ENCODE results near the gene ZFP14. TPM values are rescaled to one million over a fixed set of nuclear protein-coding genes. Genes with fewer than 3 reads are reported as not detected.

Gene ZFP14
- polyA plus RNA-seq (2013, experiment 1 of 2) = 3.5 TPM
- 4.1 TPM for polyA plus RNA-seq (2013, experiment 2 of 2)

GRCh38 chr19:36378625-36379509 lies at the start of gene ZFP14:
Gene ZFP14 (minus strand): TSS chr19:36379201. CDS start chr19:36367892, 11,309 bp downstream.
- Histone ChIP-seq H3K4me1 (ENCODE audit: insufficient read depth, low read length) (0 out of 2 replicates have a peak, but pooled peaks cover 6% of the 10 kb centered on the region), H3K27me3 (ENCODE audit: insufficient read depth, low read length) (no peaks in the 10 kb centered on the region), H3K27ac (ENCODE audit: low read depth, low read length) (peak within 1 kb of the TSS; percentile 61; the same call in 1 of the 2 replicates), H3K4me3 (ENCODE audit: low read length) (peak within 1 kb of the TSS; percentile 90), H3K9ac (ENCODE audit: low read depth, low read length) (peak within 1 kb of the TSS; percentile 75), H3K36me3 (ENCODE audit: insufficient read depth, low read length) (no peaks in the 10 kb centered on the region), H3K9me3 (ENCODE audit: insufficient read depth, low read depth, low read length) (no peaks in the 10 kb centered on the region)
- 5% methylated on average over 69 of the region's 69 CpGs for WGBS

- 0 out of 2 replicates have a peak, but pooled peaks cover 3% of the 10 kb centered on the region for H3K9me3 ChIP-seq (ENCODE audit: insufficient read depth, low read depth, low read length)
Measured at GRCh38 chr19:36423925-36424324, 44.9 kb upstream of the ZFP14 start.

GRCh38 chr19:36421749-36422481 lies 42.9 kb upstream of the ZFP14 start:
- Histone ChIP-seq H3K9ac (ENCODE audit: low read depth, low read length) (peak overlapping the region; percentile 48), H3K4me1 (ENCODE audit: insufficient read depth, low read length) (peaks cover 9% of the 10 kb centered on the region; the same call in 1 of the 2 replicates), H3K9me3 (ENCODE audit: insufficient read depth, low read depth, low read length) (0 out of 2 replicates have a peak, but pooled peaks cover 3% of the 10 kb centered on the region), H3K27ac (ENCODE audit: low read depth, low read length) (no peak overlapping the region), H3K4me3 (ENCODE audit: low read length) (peak overlapping the region; percentile 62), H3K36me3 (ENCODE audit: insufficient read depth, low read length) (no peaks in the 10 kb centered on the region), H3K27me3 (ENCODE audit: insufficient read depth, low read length) (peaks cover 40% of the 10 kb centered on the region)
- WGBS = 72% methylated on average over 33 of the region's 33 CpGs

More at GRCh38 chr19:36423925-36424324, 44.9 kb upstream of the ZFP14 start:
- peaks cover 2% of the 10 kb centered on the region; the same call in 1 of the 2 replicates for H3K4me1 ChIP-seq (ENCODE audit: insufficient read depth, low read length)
- H3K27ac ChIP-seq (ENCODE audit: low read depth, low read length) = no peak overlapping the region
- WGBS = 93% methylated on average over 3 of the region's 4 CpGs
- peaks cover 37% of the 10 kb centered on the region for H3K27me3 ChIP-seq (ENCODE audit: insufficient read depth, low read length)
- H3K36me3 ChIP-seq (ENCODE audit: insufficient read depth, low read length) = no peaks in the 10 kb centered on the region
- no peak overlapping the region for H3K9ac ChIP-seq (ENCODE audit: low read depth, low read length)
- no peak overlapping the region for H3K4me3 ChIP-seq (ENCODE audit: low read length)

DNA sequence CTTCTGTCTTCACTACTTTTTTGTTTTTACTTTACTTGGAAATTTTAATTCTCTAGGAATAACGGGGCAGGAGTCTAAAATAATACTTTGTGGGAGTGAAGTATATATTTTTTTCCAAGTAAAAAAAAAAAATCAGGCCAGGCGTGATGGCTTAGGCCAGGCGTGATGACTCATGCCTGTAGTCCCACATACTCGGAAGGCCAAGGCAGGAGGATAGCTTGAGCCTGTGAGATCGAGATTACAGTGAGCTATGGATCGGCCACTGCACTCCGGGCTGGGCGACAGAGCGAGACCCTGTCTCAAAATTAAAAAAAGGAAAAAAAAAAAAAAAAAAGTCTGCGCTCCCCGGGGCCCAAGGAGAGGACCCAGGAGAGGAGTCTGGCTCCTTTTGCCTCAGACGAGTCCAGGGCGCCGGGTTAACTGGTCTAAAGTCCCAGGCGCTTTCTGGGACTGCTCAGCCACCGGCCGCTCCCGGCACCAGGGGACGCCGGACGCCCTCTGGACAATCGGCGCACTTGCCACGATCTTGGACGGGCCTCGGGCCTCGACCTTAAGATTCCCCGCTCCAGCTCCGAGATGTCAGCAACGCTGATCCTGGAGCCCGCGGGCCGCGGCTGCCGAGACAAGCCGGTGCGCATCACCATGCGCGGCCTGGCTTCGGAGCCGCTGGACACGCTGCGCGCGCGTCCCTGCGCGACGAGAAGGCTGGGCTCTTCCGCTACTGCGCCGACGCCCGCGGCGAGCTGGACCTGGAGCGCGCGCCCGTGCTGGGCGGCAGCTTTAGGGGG lies 42.2 kb upstream of the ZFP14 start:
- H3K36me3 ChIP-seq (ENCODE audit: insufficient read depth, low read length) = peaks cover 2% of the 10 kb centered on the region; the same call in 1 of the 2 replicates
- H3K27me3 ChIP-seq (ENCODE audit: insufficient read depth, low read length) = peaks cover 40% of the 10 kb centered on the region
- no peak overlapping the region for H3K27ac ChIP-seq (ENCODE audit: low read depth, low read length)
- H3K4me1 ChIP-seq (ENCODE audit: insufficient read depth, low read length) = peaks cover 9% of the 10 kb centered on the region; the same call in 1 of the 2 replicates
- H3K4me3 ChIP-seq (ENCODE audit: low read length) = peak overlapping the region; percentile 62
- WGBS = 59% methylated on average over 60 of the region's 61 CpGs
- peak overlapping the region; percentile 48 for H3K9ac ChIP-seq (ENCODE audit: low read depth, low read length)
- H3K9me3 ChIP-seq (ENCODE audit: insufficient read depth, low read depth, low read length) = 0 out of 2 replicates have a peak, but pooled peaks cover 3% of the 10 kb centered on the region

DNA sequence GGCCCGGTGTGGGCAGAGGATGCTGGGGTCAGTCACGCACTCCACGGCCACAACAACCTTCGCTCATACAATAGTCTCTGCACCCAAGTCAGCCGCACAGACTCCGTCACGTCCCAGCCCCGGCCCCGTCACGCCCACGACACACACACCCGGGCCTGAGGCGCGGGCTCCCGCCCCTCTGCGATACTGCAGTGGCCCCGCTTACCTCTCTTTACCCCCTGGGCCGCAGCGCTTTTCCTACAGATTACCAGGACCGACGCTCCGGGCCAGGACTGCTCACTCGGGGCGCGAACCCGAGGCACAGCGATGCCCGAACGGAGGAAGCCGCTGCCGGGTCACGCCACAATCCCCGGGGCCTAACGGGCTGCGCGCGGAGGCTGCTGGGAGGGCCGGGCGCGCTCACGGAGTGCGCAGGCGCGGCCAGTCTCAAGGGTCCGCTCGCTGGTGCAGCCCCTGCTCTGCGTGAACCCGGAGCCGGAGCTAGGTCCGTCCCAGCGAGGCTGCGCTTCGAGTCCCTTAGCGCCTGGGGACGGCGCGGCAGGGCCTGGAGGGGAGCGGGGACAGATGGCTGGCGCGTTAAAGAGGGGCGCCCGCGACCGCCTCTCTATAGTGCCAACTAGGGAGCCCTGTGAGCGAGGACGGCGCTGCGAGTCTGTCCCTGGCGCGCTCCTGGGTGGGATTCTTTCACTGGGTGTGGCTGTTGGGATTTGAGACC lies 39.4 kb upstream of the ZFP14 start, which contains the start of gene ZFP82:
Gene ZFP82, minus strand, starts transcription at position 358 of the 715 bp plus-strand sequence. CDS start 8,855 bp downstream, outside the sequence.
- WGBS = under 1% methylated on average over 70 of the region's 70 CpGs
- peak within 1 kb of the TSS; percentile 91 for H3K9ac ChIP-seq (ENCODE audit: low read depth, low read length)
- H3K27ac ChIP-seq (ENCODE audit: low read depth, low read length) = 0 out of 2 replicates have a peak within 1 kb of the TSS, but pooled peaks have one; percentile 37
- H3K4me1 ChIP-seq (ENCODE audit: insufficient read depth, low read length) = peaks cover 9% of the 10 kb centered on the region; the same call in 1 of the 2 replicates
- peaks cover 9% of the 10 kb centered on the region for H3K36me3 ChIP-seq (ENCODE audit: insufficient read depth, low read length)
- H3K4me3 ChIP-seq (ENCODE audit: low read length) = peak within 1 kb of the TSS; percentile 95
- H3K9me3 ChIP-seq (ENCODE audit: insufficient read depth, low read depth, low read length) = no peaks in the 10 kb centered on the region
- peaks cover 40% of the 10 kb centered on the region for H3K27me3 ChIP-seq (ENCODE audit: insufficient read depth, low read length)

GRCh38 chr19:36417752-36418286 lies 38.8 kb upstream of the ZFP14 start:
- Histone ChIP-seq H3K27ac (ENCODE audit: low read depth, low read length) (0 out of 2 replicates have a peak overlapping the region, but pooled peaks have one; percentile 37), H3K4me3 (ENCODE audit: low read length) (peak overlapping the region; percentile 95), H3K27me3 (ENCODE audit: insufficient read depth, low read length) (peaks cover 40% of the 10 kb centered on the region), H3K4me1 (ENCODE audit: insufficient read depth, low read length) (peaks cover 9% of the 10 kb centered on the region; the same call in 1 of the 2 replicates), H3K36me3 (ENCODE audit: insufficient read depth, low read length) (peaks cover 11% of the 10 kb centered on the region), H3K9ac (ENCODE audit: low read depth, low read length) (peak overlapping the region; percentile 91), H3K9me3 (ENCODE audit: insufficient read depth, low read depth, low read length) (no peaks in the 10 kb centered on the region)
- WGBS = 12% methylated on average over 25 of the region's 25 CpGs

DNA sequence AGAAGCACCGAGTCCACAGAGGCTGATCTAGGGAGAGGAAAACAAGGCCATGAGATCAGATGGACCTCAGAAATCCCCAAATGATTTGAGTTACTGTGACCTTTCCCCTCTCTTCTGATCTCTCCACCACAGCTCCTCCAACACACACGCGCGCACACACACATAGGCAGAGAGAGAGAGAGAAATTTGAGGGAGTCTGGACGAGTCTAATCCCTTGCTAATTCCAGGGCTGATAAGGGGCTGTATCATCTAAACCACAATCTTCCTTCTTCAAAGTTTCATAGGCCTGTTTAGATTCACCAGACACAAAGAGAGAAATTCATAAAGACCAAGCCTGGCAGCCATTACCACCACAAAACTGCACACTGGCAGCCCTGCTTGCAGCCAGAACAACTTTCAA lies 30.8 kb upstream of the ZFP14 start:
- WGBS = 90% methylated on average over 2 of the region's 5 CpGs
- peaks cover 65% of the 10 kb centered on the region for H3K36me3 ChIP-seq (ENCODE audit: insufficient read depth, low read length)
- no peaks in the 10 kb centered on the region for H3K9me3 ChIP-seq (ENCODE audit: insufficient read depth, low read depth, low read length)
- H3K4me3 ChIP-seq (ENCODE audit: low read length) = no peak overlapping the region
- no peak overlapping the region for H3K9ac ChIP-seq (ENCODE audit: low read depth, low read length)
- no peak overlapping the region for H3K27ac ChIP-seq (ENCODE audit: low read depth, low read length)
- H3K27me3 ChIP-seq (ENCODE audit: insufficient read depth, low read length) = no peaks in the 10 kb centered on the region
- H3K4me1 ChIP-seq (ENCODE audit: insufficient read depth, low read length) = no peaks in the 10 kb centered on the region

GRCh38 chr19:36408101-36408500 lies 29.1 kb upstream of the ZFP14 start:
- H3K4me1 ChIP-seq (ENCODE audit: insufficient read depth, low read length) = no peaks in the 10 kb centered on the region
- H3K27ac ChIP-seq (ENCODE audit: low read depth, low read length) = no peak overlapping the region
- no peak overlapping the region for H3K4me3 ChIP-seq (ENCODE audit: low read length)
- peaks cover 78% of the 10 kb centered on the region for H3K36me3 ChIP-seq (ENCODE audit: insufficient read depth, low read length)
- no peak overlapping the region for H3K9ac ChIP-seq (ENCODE audit: low read depth, low read length)
- 100% methylated on average over 3 of the region's 3 CpGs for WGBS
- no peaks in the 10 kb centered on the region for H3K9me3 ChIP-seq (ENCODE audit: insufficient read depth, low read depth, low read length)
- H3K27me3 ChIP-seq (ENCODE audit: insufficient read depth, low read length) = no peaks in the 10 kb centered on the region

DNA sequence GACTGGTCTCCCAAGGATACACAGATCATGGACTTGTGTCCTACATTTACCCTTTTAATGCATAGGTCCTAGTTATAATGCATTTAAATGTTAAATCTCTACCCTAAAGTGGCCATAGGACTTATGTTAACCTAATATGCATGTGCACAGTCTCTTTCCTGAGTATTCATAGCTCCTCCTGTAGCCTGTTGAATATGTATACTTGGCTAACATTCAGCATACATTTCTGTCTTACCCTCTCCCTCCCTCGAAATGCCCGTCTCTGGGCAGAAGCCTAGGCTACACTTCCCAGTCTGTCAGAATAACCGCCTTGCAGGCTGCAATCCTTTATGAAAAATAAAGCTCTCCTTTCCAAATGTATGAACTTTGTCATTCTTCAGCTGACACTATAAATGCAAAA lies 25.5 kb upstream of the ZFP14 start:
- Histone ChIP-seq H3K9me3 (ENCODE audit: insufficient read depth, low read depth, low read length) (no peaks in the 10 kb centered on the region), H3K4me1 (ENCODE audit: insufficient read depth, low read length) (no peaks in the 10 kb centered on the region), H3K27ac (ENCODE audit: low read depth, low read length) (no peak overlapping the region), H3K36me3 (ENCODE audit: insufficient read depth, low read length) (peaks cover 87% of the 10 kb centered on the region), H3K4me3 (ENCODE audit: low read length) (no peak overlapping the region), H3K27me3 (ENCODE audit: insufficient read depth, low read length) (no peaks in the 10 kb centered on the region), H3K9ac (ENCODE audit: low read depth, low read length) (no peak overlapping the region)
- 97% methylated on average over 3 of the region's 3 CpGs for WGBS
